GM19240 (cell line): ENCODE measurements around the gene PLCH2.
"Not testable (repeated sequence)": the region's sequence is repeated elsewhere in the genome, so short reads cannot be mapped to it uniquely, and the experiment has no call there.

Experiments
- DNase-seq: peaks from one replicate; pipeline ENCODE4 v3.0.0; 2011; ENCODE audit warnings: low spot score; ENCODE audit not compliant: insufficient read length

Gene PLCH2

GRCh38 chr1:2442661-2443060 lies 33.4 kb upstream of the PLCH2 start:
- no peak for DNase-seq

DNA sequence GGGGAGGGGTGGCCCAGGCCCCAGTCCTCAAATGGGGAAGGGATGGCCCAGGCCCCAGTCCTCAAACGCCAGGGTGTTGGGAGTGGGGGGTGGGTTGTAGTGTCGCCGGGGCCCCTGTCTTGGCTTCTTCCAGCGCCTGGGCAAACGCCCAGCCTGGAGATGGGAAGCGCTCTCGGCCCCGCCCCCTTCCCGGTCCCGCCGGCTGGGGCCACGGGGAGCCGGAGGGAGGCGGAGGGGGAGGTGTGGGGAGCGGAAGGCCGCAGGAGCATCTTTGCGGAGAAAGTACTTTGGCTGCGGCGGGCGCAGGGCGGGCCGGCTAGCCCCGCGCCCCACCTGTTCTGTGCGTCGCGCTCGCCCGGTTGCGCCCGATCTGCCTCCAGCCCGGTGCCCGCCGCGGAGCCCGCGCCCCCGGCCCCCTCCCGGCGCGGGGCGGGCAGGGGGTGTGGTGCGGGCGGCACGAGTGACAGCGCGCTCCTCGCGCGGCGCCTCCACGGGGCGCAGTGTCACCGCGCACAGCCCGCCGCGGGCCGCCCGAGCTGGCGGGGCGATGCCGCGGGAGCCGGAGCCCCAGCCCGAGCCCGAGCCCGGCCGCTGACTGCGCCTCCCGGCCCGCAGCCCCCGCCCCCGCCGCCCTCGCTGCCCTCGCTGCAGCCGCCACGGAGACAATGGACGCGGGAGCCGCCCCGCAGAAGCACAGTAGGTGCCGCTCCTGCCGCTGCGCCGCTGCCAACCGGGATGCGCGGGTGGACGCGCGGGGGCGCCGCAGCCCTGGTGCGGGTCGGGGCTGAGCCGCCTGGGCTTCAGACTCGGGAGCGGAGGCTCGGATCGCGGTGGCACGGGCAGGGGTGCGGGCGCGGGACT lies 32.6 kb upstream of the PLCH2 start:
- DNase-seq: no peak

DNA sequence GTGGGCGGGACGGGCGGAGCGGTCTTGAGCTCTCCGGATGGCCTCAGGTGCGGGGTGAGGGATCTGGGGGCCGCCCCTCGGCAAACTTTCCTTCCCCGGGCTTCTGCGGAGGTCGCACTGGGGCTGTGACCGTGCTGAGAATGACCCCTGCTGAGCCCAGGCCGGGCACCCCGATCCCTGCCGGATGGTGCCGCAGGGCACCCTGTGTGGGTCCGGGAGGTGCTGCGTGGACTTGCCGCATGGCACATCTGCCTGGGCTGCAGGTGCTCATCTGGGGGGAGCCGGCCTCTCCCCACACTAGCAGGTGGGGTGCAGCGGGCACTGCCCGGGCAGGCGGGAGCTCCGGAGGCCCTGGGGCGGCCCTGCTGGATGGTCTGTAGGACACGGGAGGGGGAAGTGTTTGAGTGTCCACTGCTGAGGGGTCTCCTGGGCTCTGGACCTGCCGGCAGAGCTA lies 31.9 kb upstream of the PLCH2 start:
- no peak for DNase-seq

- DNase-seq: no peak
These were observed 30.8 kb upstream of the PLCH2 start for GRCh38 chr1:2445162-2445822.

DNA sequence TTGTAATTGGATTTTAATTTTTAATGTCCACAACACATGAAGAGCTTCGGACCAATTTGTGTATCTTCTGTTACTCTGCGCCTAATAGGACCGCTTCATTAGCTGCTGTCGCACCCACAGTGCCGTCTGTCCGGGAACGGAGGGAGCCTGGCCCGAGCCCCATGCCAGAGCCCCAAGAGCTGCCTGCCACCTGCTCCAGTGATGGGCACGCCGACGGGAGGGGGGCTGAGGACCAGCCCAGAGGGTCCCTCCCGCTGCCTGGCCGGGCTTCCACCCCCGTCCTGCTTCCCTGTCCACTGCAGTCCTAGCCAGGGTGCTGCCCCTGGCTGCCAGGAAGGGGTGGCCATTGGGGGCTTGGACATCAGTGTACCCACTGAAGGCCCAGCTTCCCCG lies 30.3 kb upstream of the PLCH2 start:
- no peak for DNase-seq

- no peak for DNase-seq
These were observed 29.7 kb upstream of the PLCH2 start for GRCh38 chr1:2446394-2446793.

GRCh38 chr1:2446861-2447260 lies 29.2 kb upstream of the PLCH2 start:
- no peak for DNase-seq

DNA sequence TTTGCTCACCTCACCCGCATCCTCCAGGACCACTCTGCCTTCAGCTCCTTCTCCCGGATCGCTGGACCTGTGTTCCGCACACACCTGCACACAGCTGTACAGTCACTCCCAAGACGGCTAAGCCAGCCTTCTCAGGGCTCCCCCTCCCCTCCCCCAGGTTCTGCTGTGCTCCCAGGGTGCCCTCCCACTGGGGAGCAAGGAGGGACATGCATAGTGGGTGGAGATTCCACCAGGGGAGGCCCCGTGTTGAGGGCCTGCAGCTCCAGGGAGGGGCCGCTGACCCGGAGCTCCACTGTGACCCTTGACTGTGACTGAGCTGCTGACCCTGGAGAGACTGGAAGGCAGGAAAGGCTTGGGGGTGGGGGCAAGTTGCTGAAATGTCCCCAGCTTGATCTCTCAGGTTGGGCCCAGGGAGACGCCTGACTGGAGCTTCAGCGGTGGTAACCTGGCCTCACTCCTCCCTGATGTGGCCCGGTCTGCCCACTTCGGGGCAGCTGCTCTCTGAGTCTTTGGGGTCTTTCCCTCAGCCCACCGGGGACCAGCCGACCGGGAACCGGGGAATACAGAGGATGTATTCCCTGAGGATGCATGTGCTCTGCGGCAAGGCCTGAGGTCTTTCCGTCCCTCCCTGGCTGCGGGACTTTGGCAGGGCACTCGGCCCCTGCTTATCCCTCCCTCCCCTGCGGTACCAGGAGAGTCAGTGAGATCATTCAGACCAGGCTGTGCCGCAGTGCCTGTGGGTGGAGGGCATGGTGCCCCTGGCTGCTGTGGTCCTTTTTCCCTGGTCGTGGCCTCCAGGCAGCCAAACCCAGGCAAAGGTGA lies 28.6 kb upstream of the PLCH2 start:
- DNase-seq: no peak

DNA sequence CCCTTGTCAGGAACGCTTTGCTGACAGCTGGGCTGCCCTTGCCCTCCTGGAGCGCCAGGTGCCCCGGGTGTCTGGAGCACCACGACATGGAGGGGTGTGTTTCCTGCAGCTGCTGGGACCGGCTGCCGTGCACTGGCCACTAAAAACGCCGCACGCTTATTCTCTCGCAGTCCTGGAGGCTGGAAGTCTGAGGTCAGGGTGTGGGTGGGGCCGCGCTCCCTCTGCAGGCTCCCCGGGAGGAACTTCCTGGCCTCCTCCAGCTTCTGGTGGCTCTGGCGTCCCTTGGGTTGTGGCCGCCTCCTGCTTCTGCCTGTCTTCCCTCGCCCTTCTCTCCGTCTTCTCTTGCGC lies 28.0 kb upstream of the PLCH2 start:
- DNase-seq: no peak

GRCh38 chr1:2449636-2450454 lies 26.2 kb upstream of the PLCH2 start:
- DNase-seq: no peak

GRCh38 chr1:2451741-2452140 lies 24.3 kb upstream of the PLCH2 start:
- DNase-seq: no peak

DNA sequence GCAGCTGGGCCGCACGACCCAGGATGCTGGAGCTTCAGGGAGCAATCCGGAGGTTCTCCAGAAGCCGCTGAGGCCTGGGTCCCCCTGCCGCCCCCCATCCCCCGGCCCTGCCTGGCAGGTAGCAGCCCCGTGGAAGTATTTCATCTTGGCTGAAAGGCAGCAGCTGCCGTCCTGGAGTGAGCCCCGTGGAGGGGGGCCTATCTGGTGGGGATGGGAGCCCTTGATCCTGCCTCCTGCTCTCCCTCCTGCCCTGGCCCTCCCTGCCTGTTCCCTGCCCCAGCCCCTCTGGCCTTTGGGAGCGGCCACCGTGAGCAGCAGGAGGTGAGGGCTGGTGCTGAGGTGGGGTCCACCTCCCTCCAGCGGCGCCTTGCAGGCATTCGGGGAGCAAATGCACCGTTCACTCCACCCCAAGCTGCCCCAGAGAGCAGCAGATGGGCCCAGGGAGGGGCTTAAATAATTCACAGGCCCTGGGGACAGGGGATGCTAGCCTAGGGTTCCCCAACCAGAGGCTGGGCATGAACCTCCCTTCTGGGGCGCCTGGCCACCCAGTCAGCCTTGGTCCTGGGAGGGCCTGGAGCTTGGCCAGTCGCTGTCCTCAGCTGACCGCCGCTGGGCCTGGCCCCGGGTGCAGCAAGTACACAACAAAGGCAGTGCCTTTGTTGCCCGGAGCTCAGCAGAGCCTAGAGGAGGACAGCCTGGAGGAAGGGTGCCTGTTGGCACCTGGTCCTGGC lies 23.7 kb upstream of the PLCH2 start:
- no peak for DNase-seq

DNA sequence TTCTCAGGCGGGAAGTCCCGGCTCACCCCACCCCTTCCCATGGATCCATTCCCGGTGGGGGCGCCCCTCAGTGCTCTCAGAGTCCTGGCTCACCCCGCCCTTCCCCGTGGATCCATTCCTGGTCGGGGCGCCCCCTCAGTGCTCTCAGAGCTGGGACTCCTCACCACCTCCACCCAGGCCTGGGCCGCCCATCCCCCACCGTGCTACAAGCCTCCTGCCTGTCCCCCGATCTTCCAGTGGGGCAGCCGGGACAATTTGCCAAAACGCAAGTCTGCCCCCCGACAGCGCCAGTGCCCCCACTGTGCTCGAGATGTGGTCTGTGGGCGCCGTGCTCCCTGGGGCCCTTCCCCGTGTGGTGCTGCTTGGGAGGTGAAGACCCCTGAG lies 23.2 kb upstream of the PLCH2 start:
- no peak for DNase-seq

DNA sequence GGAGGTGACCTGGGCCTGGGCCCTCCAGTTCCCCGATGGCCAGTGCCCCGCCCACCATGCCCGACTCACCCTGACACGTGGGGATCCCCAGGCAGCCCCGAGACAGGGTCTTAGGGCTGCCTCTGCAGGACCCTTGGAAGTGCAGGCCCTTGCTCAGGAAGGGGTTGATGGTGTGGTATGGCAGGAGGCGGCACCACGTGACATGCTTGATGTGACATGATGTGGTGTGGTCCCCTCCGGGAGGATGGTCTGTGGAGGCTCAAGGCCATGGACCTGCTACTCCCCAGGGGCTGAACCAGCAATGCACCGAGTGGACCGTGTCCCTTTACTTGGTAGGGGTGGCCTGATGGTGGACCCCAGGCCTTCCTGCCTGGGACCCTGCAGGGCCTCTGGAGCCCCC lies 21.9 kb upstream of the PLCH2 start:
- no peak for DNase-seq

DNA sequence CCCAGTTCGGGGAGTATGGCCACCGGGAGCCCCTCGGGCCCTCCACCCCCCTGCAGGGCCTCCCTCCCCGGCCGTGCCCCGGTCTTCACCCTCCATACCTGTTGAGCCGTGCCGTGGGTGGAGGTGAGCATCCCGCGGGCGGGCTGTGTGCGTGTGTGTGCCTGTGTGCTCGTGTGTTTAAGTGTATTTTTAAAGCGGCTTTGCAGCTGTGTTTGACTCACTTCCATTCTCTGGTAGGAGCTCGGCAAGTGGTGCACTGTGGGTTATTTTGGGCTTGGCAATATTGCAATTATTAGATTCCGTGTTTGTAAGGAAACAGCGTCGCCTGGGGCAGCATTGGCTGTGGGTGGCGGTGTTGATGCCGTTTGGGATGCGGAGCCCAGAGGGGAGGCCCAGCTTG lies 20.3 kb upstream of the PLCH2 start:
- no peak for DNase-seq

DNA sequence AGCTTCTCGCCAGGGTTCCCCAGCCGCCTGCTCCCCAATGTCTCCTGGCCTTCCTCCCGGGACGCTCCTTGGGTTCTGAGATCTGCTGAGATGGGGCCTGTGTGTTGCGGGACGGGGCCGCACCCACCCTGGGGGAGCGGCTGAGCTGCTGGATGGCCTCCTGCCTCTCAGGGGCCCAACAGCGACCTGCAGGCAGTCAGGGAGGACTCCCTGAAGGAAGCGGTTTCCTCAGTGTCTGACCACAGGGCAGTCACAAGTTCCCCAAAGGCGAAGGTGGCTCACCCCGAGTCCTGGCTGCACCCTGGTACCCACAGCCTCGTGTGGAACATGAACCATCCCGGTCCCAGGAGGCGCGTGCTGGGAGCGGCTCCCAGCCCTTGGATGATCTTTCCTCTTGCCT lies 18.6 kb upstream of the PLCH2 start:
- no peak for DNase-seq

- DNase-seq: no peak
These were observed 17.4 kb upstream of the PLCH2 start for GRCh38 chr1:2458687-2459086.

- not testable (repeated sequence) for DNase-seq
These were observed 16.9 kb upstream of the PLCH2 start for GRCh38 chr1:2459102-2459753.

- no peak for DNase-seq
These were observed 16.3 kb upstream of the PLCH2 start for GRCh38 chr1:2459757-2460156.

- no peak for DNase-seq
These were observed 15.9 kb upstream of the PLCH2 start for GRCh38 chr1:2460203-2460602.
